HepG2 (cell line): ENCODE results near the gene KDM3B. TPM values are rescaled to one million over a fixed set of nuclear protein-coding genes. Genes with fewer than 3 reads are reported as not detected.

Experiments
- CBX1 ChIP-seq: IDR thresholded peaks from one replicate; pipeline ENCODE4 v1.6.1; 2016; ENCODE audit warnings: antibody characterized with exemption, low read depth
- FIP1L1 ChIP-seq: fragments of 200-400 bp; formaldehyde crosslinking; IDR thresholded peaks from 2 replicates; pipeline ENCODE4 v1.6.1; 2018; ENCODE audit warnings: low read depth, mild to moderate bottlenecking, low read length, moderate library complexity, borderline replicate concordance; ENCODE audit not compliant: insufficient read depth
- KAT2B ChIP-seq: fragments of 150-350 bp; IDR thresholded peaks from 2 replicates; pipeline ENCODE4 v1.6.1; 2014; ENCODE audit warnings: low read depth, low read length, borderline replicate concordance
- MLXIP ChIP-seq: sonication (generic); formaldehyde crosslinking; IDR thresholded peaks from 2 replicates; pipeline ENCODE4 v1.9.0; 2021; ENCODE audit warnings: missing genetic modification reagents, borderline replicate concordance
- PCBP1 ChIP-seq: fragments of 200-400 bp; formaldehyde crosslinking; IDR thresholded peaks from 2 replicates; pipeline ENCODE4 v1.6.1; 2017; ENCODE audit warnings: mild to moderate bottlenecking, low read depth, low read length, borderline replicate concordance
- PHF8 ChIP-seq: sonication (generic); formaldehyde crosslinking; IDR thresholded peaks from 2 replicates; pipeline ENCODE4 v1.5.0; 2020; ENCODE audit warnings: missing genetic modification reagents
- RNF2 ChIP-seq: fragments of 450-650 bp; conservative IDR thresholded peaks from 2 replicates; pipeline ENCODE4 v1.6.1; 2016; ENCODE audit warnings: low read depth
- SMYD3 ChIP-seq: sonication (generic); formaldehyde crosslinking; IDR thresholded peaks from 2 replicates; pipeline ENCODE4 v1.8.1; 2023; ENCODE audit warnings: mild to moderate bottlenecking, missing genetic modification reagents
- SP4 ChIP-seq: sonication (generic); formaldehyde crosslinking; IDR thresholded peaks from 2 replicates; pipeline ENCODE4 v1.8.1; 2023; ENCODE audit warnings: mild to moderate bottlenecking, missing genetic modification reagents
- ZIK1 ChIP-seq: sonication (generic); formaldehyde crosslinking; IDR thresholded peaks from 2 replicates; pipeline ENCODE4 v1.5.0; 2020; ENCODE audit warnings: mild to moderate bottlenecking, low read depth, missing genetic modification reagents, borderline replicate concordance
- ZNF10 ChIP-seq: sonication (generic); formaldehyde crosslinking; IDR thresholded peaks from 2 replicates; pipeline ENCODE4 v1.4.0; 2020; ENCODE audit warnings: mild to moderate bottlenecking, low read depth, missing genetic modification reagents, borderline replicate concordance
- ZNF121 ChIP-seq: sonication (generic); formaldehyde crosslinking; IDR thresholded peaks from 2 replicates; pipeline ENCODE4 v1.5.0; 2020; ENCODE audit warnings: mild to moderate bottlenecking, missing genetic modification reagents
- ZNF225 ChIP-seq: sonication (generic); formaldehyde crosslinking; IDR thresholded peaks from 2 replicates; pipeline ENCODE4 v1.4.0; 2020; ENCODE audit warnings: mild to moderate bottlenecking, missing genetic modification reagents
- ZNF292 ChIP-seq: sonication (generic); formaldehyde crosslinking; IDR thresholded peaks from 2 replicates; pipeline ENCODE4 v1.8.1; 2022; ENCODE audit warnings: mild to moderate bottlenecking, low read depth, missing genetic modification reagents, borderline replicate concordance
- ZNF407 ChIP-seq: sonication (generic); formaldehyde crosslinking; IDR thresholded peaks from one replicate; pipeline ENCODE4 v1.5.1; 2020; ENCODE audit warnings: mild to moderate bottlenecking, missing genetic modification reagents; ENCODE audit errors: not compliant biosample characterization
- ZNF670 ChIP-seq: sonication (generic); formaldehyde crosslinking; IDR thresholded peaks from 2 replicates; pipeline ENCODE4 v1.8.0; 2022; ENCODE audit warnings: mild to moderate bottlenecking, missing genetic modification reagents, borderline replicate concordance
- ZNF891 ChIP-seq: sonication (generic); formaldehyde crosslinking; IDR thresholded peaks from 2 replicates; pipeline ENCODE4 v1.5.0; 2020; ENCODE audit warnings: mild to moderate bottlenecking, missing genetic modification reagents
- polyA plus RNA-seq, 8 experiments: library from polyadenylated mRNA; depleted of rRNA in 3 of 8; stranded (reverse) in 7 of 8; unstranded in 1 of 8; fragments of >200 nt; fragmentation: Illumina TruSeq in 4 of 8; extraction: Trizol in 4 of 8; gene quantifications; 2 replicates each; pipeline versions ENCODE4 v1.2.1 to v1.2.3, GENCODE V29; 2011 to 2016; ENCODE audit warnings: low read depth in 4 of 8, missing spikeins in 1 of 8, mixed read lengths in 1 of 8; ENCODE audit not compliant: insufficient read depth in 1 of 8
- total RNA-seq, 5 experiments: library from RNA; depleted of rRNA; stranded (reverse); fragments of >200 nt; fragmentation: Illumina TruSeq; extraction: Trizol; gene quantifications; 2 replicates each; pipeline ENCODE4 v1.2.3, GENCODE V29; 2016; ENCODE audit warnings: low read depth in 1 of 5

Gene KDM3B
- total and polyA plus RNA-seq, 2 of the 13 experiments (the other 11 are each of a cell fraction or from before 2014, with no cell fraction given): 19.7 to 34.3 TPM

DNA sequence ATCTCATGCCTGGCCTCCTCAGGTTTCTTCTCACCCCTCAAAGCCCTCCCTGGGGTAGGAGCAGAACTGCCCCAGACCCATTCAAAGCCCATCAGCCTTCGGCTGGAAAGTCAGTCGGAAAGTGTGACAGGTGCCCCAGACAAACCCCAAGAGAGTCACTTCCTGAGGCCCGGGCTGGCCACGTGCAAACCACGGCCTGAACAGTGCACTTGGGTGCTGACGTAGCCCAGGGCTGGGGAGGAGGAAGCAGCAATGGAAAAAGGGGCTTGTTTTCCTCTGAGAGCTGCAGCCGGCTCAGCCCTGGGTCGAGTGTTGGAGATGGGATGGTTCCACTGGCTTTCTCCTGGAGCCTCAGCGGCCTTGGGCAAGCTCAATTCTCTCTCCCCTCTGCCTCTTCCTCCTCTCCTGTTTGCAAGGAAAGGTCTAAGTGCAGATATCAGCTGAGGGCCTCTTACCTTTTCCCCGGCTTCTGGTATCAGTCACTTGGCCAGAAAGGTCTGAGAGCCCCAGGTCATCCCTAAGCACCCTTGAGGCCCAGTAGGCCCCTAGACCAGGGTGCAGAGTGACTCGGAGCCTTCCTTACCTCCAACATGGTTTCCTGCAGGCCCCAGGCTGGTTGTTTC, 106.9 kb downstream of the KDM3B start (continued):
- TF ChIP-seq ZNF407 (CRISPR knock-in tag) (peak; percentile 43), ZNF891 (CRISPR knock-in tag) (no peak), ZNF10 (CRISPR knock-in tag) (no peak), PHF8 (peak; percentile 28; the same call in 1 of the 2 replicates), SP4 (0 out of 2 replicates have a peak, but pooled peaks have one; percentile 25), RNF2 (peak; percentile 68; the same call in 1 of the 2 replicates), ZNF670 (0 out of 2 replicates have a peak, but pooled peaks have one; percentile 63), ZNF225 (CRISPR knock-in tag) (peak; percentile 50; the same call in 1 of the 2 replicates), ZNF121 (no peak), ZNF292 (CRISPR knock-in tag) (0 out of 2 replicates have a peak, but pooled peaks have one; percentile 11), MLXIP (no peak), FIP1L1 (no peak), KAT2B (no peak), SMYD3 (CRISPR knock-in tag) (no peak), CBX1 (no peak), PCBP1 (no peak), ZIK1 (CRISPR knock-in tag) (peak; percentile 98)
